ENCODE measurements around the gene LSM4.

The LSM4 gene

DNA sequence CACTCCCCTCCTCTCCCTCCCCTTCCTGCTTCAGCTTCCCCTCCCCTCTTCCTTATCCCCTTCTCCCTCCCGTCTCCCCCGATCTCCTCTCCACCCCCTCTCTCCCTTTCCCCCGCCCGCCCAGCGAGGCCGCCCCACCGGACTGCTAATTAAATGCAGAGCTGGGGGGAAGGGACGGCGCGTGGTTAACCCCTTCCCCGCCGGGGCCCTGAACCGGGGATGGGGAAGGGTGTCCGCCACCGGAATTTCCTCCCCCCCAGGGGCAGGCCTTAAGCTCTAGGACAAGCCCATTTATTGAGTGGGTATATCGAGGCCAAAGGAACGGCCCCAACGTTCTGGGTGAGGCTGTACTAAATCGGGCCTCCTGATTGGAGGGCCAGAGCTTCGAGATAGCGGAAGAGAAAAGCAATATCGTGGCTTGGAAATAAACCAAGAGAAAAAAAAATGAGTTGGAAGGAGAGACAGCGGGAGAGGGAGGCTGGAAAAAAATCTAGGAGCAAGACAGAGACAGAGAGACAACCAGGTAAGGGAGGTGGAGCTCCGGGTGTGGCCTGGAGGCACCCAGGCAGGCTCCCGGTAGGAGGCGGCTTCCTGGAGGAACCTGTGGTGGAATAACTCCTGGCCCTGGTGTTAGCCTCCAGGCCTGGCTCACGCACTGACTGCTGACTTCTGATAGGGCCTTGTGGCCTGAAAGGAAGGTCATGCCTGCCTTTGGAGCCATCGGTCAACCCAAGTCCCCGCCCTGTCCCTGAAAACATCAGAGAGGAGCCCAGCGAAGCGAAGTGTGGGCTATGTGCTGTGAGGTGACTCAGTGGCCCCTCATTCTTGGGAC lies 29.9 kb downstream of the LSM4 start:
- TF ChIP-seq, protein P1, sequence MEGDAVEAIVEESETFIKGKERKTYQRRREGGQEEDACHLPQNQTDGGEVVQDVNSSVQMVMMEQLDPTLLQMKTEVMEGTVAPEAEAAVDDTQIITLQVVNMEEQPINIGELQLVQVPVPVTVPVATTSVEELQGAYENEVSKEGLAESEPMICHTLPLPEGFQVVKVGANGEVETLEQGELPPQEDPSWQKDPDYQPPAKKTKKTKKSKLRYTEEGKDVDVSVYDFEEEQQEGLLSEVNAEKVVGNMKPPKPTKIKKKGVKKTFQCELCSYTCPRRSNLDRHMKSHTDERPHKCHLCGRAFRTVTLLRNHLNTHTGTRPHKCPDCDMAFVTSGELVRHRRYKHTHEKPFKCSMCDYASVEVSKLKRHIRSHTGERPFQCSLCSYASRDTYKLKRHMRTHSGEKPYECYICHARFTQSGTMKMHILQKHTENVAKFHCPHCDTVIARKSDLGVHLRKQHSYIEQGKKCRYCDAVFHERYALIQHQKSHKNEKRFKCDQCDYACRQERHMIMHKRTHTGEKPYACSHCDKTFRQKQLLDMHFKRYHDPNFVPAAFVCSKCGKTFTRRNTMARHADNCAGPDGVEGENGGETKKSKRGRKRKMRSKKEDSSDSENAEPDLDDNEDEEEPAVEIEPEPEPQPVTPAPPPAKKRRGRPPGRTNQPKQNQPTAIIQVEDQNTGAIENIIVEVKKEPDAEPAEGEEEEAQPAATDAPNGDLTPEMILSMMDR (IDR thresholded peaks at IDR 0.05; ENCODE audit: insufficient read depth, low read depth, low read length, missing control alignments) = no peak
- no peak for DNase-seq (ENCODE audit: low read depth)
- H3K4me3 ChIP-seq (ENCODE audit: low read length) = no peak overlapping the region

DNA sequence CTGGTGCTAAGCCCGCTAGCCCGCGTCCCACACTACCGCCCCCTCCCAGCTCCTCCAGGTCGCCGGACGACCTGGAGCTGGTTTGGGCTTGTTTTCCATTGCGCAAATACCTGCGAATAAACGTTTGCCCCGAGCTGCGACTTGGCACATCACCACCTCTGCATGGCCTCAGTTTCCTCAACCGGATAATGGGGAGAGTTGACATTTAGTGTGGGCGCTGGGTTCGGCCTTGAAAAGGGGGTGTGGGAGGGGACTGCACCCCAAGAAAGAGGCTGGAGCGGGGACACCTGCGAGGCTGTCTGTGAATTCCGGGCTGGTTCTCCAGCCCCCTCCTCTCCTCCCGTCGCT lies 30.4 kb downstream of the LSM4 start:
- peak; percentile 74 for DNase-seq (ENCODE audit: low read depth)
- peak overlapping the region; percentile 28 for H3K4me3 ChIP-seq (ENCODE audit: low read length)
- TF ChIP-seq, protein P1 (IDR thresholded peaks at IDR 0.05; ENCODE audit: insufficient read depth, low read depth, low read length, missing control alignments) = no peak

DNA sequence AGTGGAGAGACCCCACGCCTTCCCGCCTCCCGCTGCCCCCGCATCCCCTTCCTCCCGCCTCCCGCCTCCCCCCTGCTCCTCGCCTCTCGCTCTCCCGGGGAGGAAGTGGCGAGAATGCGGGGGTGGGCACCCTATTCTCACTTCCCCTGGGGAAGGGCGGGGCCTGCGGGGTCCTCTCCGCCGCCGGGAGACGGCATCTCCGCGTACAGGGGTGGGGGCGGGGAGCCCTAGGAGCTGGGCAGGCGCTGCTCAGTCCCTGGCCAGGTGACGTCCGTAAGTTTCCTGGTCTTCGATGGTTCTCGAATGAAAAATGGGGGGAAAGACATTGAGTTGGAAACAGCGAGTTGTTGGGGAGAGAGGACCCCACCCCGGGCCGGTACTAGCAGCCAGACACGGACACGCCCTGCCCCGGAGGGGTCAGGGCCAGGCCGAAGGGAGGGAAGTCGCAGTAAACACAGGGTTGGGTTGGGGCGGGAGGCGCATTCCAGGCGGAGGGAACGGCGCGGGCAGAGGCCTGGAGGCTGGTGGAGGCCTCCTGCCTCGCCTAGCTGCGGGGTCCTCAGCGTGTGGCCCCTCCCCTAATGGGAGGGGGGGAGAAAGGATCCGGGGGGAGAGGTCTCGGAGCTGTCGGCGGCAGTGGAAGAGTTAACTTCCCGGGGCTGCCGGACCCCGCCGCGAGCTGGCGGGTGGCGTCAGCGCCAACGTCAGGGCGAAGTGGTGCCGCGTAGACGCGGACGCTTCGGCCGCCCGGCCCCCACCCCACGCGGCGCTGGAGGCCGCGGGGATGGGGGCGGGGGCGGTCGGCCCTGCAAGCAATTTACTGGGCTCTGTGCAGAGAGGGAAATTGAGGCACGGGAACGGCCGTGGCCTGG lies 31.1 kb downstream of the LSM4 start:
- peak overlapping the region; percentile 33 for H3K4me3 ChIP-seq (ENCODE audit: low read length)
- TF ChIP-seq, protein P1 (IDR thresholded peaks at IDR 0.05; ENCODE audit: insufficient read depth, low read depth, low read length, missing control alignments) = no peak
- DNase-seq (ENCODE audit: low read depth) = peak; percentile 39

DNA sequence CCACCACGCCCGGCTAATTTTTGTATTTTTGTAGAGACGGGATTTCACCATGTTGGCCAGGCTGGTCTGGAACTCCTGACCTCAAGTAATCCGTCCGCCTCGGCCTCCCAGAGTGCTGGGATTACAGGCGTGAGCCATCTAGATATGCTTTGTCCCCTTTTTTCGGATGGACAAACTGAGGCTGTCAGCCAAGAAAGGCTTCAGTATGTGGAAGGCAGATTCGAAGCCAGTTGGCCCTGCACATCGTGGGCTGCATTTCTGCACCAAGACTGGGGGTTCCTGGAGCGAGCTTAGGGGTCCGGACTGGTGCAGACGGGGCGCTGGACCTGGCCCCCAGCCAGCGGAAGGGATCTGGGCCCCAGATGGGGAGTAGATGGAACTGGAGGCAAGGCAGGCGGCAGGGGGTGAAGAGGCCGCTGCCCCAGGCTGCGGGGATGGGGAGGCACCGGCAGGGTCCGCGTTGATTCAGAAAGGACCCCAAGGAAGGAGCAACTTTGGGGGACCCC lies 31.8 kb downstream of the LSM4 start:
- TF ChIP-seq, protein P1 (IDR thresholded peaks at IDR 0.05; ENCODE audit: insufficient read depth, low read depth, low read length, missing control alignments) = no peak
- no peak for DNase-seq (ENCODE audit: low read depth)
- H3K4me3 ChIP-seq (ENCODE audit: low read length) = no peak overlapping the region

DNA sequence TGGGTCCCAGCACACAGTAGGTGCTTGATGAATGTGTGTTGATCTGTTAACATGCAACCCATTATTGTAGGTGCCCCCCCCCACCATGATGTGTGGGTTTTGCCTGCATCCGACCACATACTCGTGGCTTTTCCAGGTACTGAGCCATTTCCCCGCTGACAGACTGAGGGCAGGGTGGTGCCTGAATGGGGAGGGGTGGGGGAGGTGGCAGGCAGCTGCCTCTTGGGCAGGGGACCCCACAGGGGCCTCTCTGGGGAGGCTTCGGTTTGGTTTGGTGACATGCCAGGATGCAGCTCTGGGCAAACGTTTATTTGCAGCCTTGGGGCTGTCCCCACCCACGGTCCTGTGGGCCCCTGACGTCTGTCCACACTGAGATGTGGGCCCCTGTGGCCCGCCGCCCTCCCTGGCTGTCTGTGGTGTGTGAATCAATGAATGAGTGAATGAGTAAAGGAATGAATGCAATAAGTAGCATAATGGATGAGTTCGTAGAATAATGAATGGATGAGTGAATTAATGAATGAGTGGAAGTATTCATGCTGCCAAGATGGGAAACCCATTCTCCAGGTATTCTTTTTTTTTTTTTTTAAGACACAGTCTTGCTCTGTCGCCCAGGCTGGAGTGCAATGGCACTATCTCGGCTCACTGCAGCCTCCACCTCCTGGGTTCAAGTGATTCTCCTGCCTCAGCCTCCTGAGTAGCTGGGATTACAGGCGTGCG lies 32.4 kb downstream of the LSM4 start:
- no peak for DNase-seq (ENCODE audit: low read depth)
- no peak overlapping the region for H3K4me3 ChIP-seq (ENCODE audit: low read length)
- TF ChIP-seq, protein P1 (IDR thresholded peaks at IDR 0.05; ENCODE audit: insufficient read depth, low read depth, low read length, missing control alignments) = no peak

DNA sequence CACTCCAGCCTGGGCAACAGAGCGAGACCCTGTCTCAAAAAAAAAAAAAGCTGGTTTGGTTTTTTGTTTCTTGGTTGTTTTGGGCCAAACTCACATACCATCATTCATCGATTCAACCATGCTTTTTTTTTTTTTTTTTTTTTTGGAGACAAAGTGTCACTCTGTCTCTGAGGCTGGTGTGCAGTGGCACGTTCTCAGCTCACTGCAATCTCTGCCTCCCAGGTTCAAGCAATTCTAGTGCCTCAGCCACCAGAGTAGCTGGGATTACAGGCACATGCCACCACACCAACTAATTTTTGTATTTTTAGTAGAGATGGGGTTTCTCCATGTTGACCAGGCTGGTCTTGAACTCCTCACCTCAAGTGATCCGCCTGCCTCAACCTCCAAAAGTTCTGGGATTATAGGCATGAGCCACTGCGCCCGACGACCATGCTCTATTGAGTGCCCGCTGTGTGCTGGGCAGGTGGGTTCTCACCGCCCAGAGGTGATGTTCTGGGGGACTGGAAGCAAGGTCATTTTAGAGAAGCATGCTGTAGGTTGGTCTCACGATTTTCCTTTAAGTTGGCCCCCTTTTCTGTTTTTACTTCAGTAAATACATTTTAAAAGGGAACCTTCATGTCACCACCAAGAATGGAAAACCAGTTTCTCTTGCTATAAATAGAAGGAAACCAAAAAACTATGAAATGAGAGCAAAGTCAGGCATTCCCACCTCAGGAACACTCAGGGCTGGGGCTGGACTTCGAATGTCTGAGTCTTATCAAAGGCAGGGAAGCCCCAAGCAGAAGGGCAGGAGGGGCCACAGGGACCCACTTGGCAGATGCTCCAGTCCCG lies 33.2 kb downstream of the LSM4 start:
- DNase-seq (ENCODE audit: low read depth) = no peak
- no peak overlapping the region for H3K4me3 ChIP-seq (ENCODE audit: low read length)
- TF ChIP-seq, protein P1 (IDR thresholded peaks at IDR 0.05; ENCODE audit: insufficient read depth, low read depth, low read length, missing control alignments) = no peak

All from epithelial cell of esophagus (primary cell).